Measurements from ENCODE around the gene PLIN3.

- TF ChIP-seq MAX (IDR thresholded peaks at IDR 0.05) (no peak), EZH2 (IDR thresholded peaks at IDR 0.05) (no peak)
These were observed 11.6 kb upstream of the PLIN3 start for GRCh38 chr19:4879041-4879440.
